Neutrophil (primary cell): ENCODE data around the gene CGNL1.

ENCODE experiments used
- H3K27ac ChIP-seq: fragments of 200-600 bp; sonication (generic); 2 replicates; pipeline ENCODE4 v1.5.1; 2016; ENCODE audit warnings: mild to moderate bottlenecking, moderate library complexity
- H3K27me3 ChIP-seq: fragments of 200-600 bp; sonication (generic); 2 replicates; pipeline ENCODE4 v1.6.0; 2016; ENCODE audit warnings: mild to moderate bottlenecking
- H3K36me3 ChIP-seq: fragments of 200-600 bp; sonication (generic); 2 replicates; pipeline ENCODE4 v1.5.1; 2017
- H3K4me1 ChIP-seq, 2 experiments: fragments of 200-600 bp in 1 of 2; sonication (generic) in 1 of 2; 1 replicate in 1 of 2; 2 replicates in 1 of 2; pipeline versions ENCODE4 v1.5.1 to v1.6.1; 2013 to 2016; ENCODE audit warnings: low read depth in 1 of 2, low read length in 1 of 2, mild to moderate bottlenecking in 1 of 2, moderate library complexity in 1 of 2; ENCODE audit not compliant: control insufficient read depth in 1 of 2, insufficient read depth in 1 of 2
- H3K4me3 ChIP-seq, 2 experiments: fragments of 200-600 bp in 1 of 2; sonication (generic) in 1 of 2; 1 replicate in 1 of 2; 2 replicates in 1 of 2; pipeline ENCODE4 v1.5.1; 2013 to 2016; ENCODE audit warnings: low read depth in 1 of 2, low read length in 1 of 2, mild to moderate bottlenecking in 1 of 2, moderate library complexity in 1 of 2
- H3K9me3 ChIP-seq: fragments of 200-600 bp; sonication (generic); 2 replicates; pipeline ENCODE4 v1.5.1; 2016
- CTCF ChIP-seq: fragments of 200-600 bp; sonication (generic); IDR thresholded peaks from 2 replicates; pipeline ENCODE4 v1.5.1; 2016; ENCODE audit warnings: antibody characterized with exemption

The CGNL1 gene

DNA sequence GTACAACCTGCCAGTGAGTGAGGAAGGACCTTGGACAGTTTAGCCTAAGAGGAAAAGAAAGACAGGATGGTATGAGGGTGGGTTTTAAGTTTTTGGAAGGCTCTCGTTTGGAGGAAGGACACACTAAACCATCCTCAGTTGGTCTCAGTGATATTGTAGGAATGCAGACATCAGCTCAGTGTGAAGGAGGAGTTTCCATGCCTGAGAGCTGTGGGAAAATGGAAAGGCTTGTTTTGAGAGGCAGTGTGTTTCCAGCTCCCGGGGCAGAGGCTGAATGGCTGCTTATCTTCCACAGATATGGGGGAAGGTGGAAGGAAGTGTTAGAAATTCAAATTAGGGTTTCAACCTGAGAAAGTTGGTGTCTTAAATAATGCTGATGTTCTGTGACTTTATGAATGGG lies 125.8 kb downstream of the CGNL1 start:
- Histone ChIP-seq H3K4me1 (no peaks in the 10 kb centered on the region), H3K36me3 (no peaks in the 10 kb centered on the region), H3K9me3 (no peaks in the 10 kb centered on the region), H3K27me3 (no peaks in the 10 kb centered on the region), H3K27ac (no peak overlapping the region), H3K4me3 (no peak overlapping the region)
- no peak for TF ChIP-seq CTCF

GRCh38 chr15:57503051-57503702 lies 126.9 kb downstream of the CGNL1 start:
- Histone ChIP-seq H3K27ac (no peak overlapping the region), H3K4me3 (no peak overlapping the region), H3K4me1 (no peaks in the 10 kb centered on the region), H3K27me3 (no peaks in the 10 kb centered on the region), H3K36me3 (no peaks in the 10 kb centered on the region), H3K9me3 (no peaks in the 10 kb centered on the region)
- TF ChIP-seq CTCF = no peak

DNA sequence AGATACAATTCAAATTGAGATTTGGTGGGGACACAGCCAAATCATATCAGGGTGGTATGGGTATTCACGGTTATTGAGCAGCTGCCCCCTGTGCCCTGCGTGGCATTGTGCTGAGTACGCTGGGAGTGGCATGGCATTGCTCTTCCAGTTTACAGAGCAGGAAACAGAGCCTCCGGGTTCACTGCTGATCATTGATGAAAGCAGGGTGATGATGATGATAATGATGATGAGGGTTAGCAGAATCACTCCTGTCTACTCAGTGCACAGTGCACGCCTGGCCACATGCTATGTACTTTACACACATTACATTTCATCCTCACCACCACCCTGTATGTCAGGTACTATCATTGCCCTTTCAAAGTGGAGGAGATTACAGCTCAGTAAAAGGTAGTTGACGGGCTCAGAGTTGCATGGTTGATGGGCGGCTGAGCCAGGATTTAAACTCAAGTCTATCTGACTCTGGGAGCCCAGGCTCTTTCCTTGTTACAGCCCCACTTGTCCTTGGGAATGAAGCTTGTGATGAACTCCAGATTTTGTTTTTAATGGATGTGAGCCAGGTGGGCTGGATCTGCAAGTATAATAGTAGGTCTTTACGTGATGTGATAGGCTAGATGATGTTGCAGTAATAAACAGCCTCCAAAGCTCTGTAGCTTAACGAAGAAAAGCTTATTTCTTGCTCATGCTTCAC lies 127.8 kb downstream of the CGNL1 start:
- H3K27ac ChIP-seq = no peak overlapping the region
- H3K4me1 ChIP-seq = no peaks in the 10 kb centered on the region
- no peaks in the 10 kb centered on the region for H3K9me3 ChIP-seq
- H3K4me3 ChIP-seq = no peak overlapping the region
- no peak for TF ChIP-seq CTCF
- no peaks in the 10 kb centered on the region for H3K27me3 ChIP-seq
- no peaks in the 10 kb centered on the region for H3K36me3 ChIP-seq

GRCh38 chr15:57504599-57504940 lies 128.3 kb downstream of the CGNL1 start:
- no peak overlapping the region for H3K27ac ChIP-seq
- H3K4me3 ChIP-seq = no peak overlapping the region
- TF ChIP-seq CTCF = no peak
- no peaks in the 10 kb centered on the region for H3K36me3 ChIP-seq
- no peaks in the 10 kb centered on the region for H3K27me3 ChIP-seq
- H3K9me3 ChIP-seq = no peaks in the 10 kb centered on the region
- no peaks in the 10 kb centered on the region for H3K4me1 ChIP-seq

DNA sequence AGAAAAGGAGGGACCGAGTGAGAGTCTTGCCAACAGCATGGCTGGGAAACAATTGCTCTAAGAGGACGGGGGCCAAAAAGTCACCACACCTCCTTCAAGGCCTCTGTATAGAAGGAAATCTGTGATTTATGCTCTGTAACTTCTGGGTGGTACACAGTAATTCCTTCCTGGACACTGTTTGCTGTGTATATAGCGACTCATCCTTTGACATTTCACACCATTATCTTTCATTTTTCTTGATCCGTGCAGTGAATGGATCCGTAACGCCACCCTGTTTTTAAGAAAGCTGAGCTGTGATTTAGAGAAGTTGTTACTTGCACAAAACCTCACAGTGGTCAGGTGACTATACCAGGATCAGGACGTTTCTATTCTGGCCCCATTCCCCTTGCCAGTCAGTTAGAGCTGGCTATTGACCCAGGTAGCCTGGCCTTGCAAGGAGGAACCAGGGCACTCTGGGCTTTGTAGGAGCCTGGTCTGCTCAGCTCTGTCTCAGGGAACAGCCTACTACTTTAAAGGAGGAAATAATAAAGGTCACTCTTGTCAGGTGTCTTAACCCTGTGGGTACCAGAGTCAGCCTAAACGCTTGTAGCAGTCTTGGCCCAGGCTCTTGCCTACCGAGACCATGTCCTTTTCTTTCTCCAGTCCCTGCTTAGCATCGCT lies 128.9 kb downstream of the CGNL1 start:
- H3K9me3 ChIP-seq = no peaks in the 10 kb centered on the region
- H3K27me3 ChIP-seq = no peaks in the 10 kb centered on the region
- no peak for TF ChIP-seq CTCF
- no peaks in the 10 kb centered on the region for H3K36me3 ChIP-seq
- no peaks in the 10 kb centered on the region for H3K4me1 ChIP-seq
- H3K4me3 ChIP-seq = no peak overlapping the region
- no peak overlapping the region for H3K27ac ChIP-seq
